GM23338 (cell line): ENCODE measurements around the gene ZNF311. TPM values are rescaled to one million over a fixed set of nuclear protein-coding genes. Genes with fewer than 3 reads are reported as not detected.
A peak's percentile ranks its signal among the peaks of the same experiment; 100 is the strongest.
"Not testable (repeated sequence)": the region's sequence is repeated elsewhere in the genome, so short reads cannot be mapped to it uniquely, and the experiment has no call there.

Source experiments
- ATAC-seq: fragments of 200-7000 bp; cut with Tn5 transposase; 3 replicates; pipeline ENCODE4 v1.9.1; 2020
- DNase-seq: peaks from one replicate; pipeline ENCODE4 v3.0.0-alpha.2; 2015; ENCODE audit warnings: low spot score
- H2AFZ ChIP-seq: fragments of 200-600 bp; sonication (generic); 2 replicates; pipeline ENCODE4 v1.8.0; 2016; ENCODE audit warnings: antibody characterized with exemption, mild to moderate bottlenecking, moderate library complexity
- H3F3A ChIP-seq: fragments of 200-600 bp; sonication (generic); replicated peaks from 2 replicates; pipeline ENCODE4 v1.8.0; 2017; ENCODE audit warnings: antibody characterized with exemption, mixed run types, low read depth
- H3K27ac ChIP-seq: fragments of 200-600 bp; sonication (generic); 2 replicates; pipeline ENCODE4 v1.6.1; 2016; ENCODE audit warnings: low read depth
- H3K27me3 ChIP-seq: fragments of 200-600 bp; sonication (generic); 2 replicates; pipeline ENCODE4 v1.8.0; 2016; ENCODE audit warnings: mild to moderate bottlenecking, mixed run types, moderate library complexity; ENCODE audit not compliant: insufficient read depth
- H3K36me3 ChIP-seq: fragments of 200-600 bp; sonication (generic); 2 replicates; pipeline ENCODE4 v1.8.0; 2016; ENCODE audit warnings: mild to moderate bottlenecking; ENCODE audit not compliant: insufficient read depth
- H3K4me1 ChIP-seq: fragments of 200-600 bp; sonication (generic); 2 replicates; pipeline ENCODE4 v1.8.0; 2016; ENCODE audit warnings: mild to moderate bottlenecking, moderate library complexity; ENCODE audit not compliant: insufficient read depth
- H3K4me2 ChIP-seq: fragments of 200-600 bp; sonication (generic); 2 replicates; pipeline ENCODE4 v1.7.1; 2017; ENCODE audit warnings: mixed run types
- H3K4me3 ChIP-seq: fragments of 200-600 bp; sonication (generic); 2 replicates; pipeline ENCODE4 v1.6.1; 2016; ENCODE audit warnings: mixed run types
- H3K79me2 ChIP-seq: fragments of 200-600 bp; sonication (generic); replicated peaks from 2 replicates; pipeline ENCODE4 v1.8.0; 2017; ENCODE audit warnings: mild to moderate bottlenecking; ENCODE audit not compliant: insufficient read depth
- H3K9me2 ChIP-seq: fragments of 200-600 bp; sonication (generic); 2 replicates; pipeline ENCODE4 v1.8.0; 2017; ENCODE audit not compliant: insufficient read depth
- H4K20me1 ChIP-seq: fragments of 200-600 bp; sonication (generic); replicated peaks from 2 replicates; pipeline ENCODE4 v1.8.0; 2017; ENCODE audit warnings: mild to moderate bottlenecking; ENCODE audit not compliant: insufficient read depth
- H3K27ac Mint-ChIP-seq: 2 replicates; pipeline ENCODE4 v1.8.0; 2020; ENCODE audit warnings: inconsistent platforms, mild to moderate bottlenecking, moderate library complexity, mixed read lengths
- H3K27me3 Mint-ChIP-seq: 3 replicates; pipeline ENCODE4 v1.8.0; 2022; ENCODE audit warnings: low read depth, mild to moderate bottlenecking, moderate library complexity, mixed read lengths, inconsistent platforms; ENCODE audit not compliant: insufficient read depth, poor library complexity
- H3K36me3 Mint-ChIP-seq: 3 replicates; pipeline ENCODE4 v1.8.0; 2021; ENCODE audit warnings: low read depth, mild to moderate bottlenecking, inconsistent platforms, moderate library complexity, mixed read lengths
- H3K4me1 Mint-ChIP-seq: 3 replicates; pipeline ENCODE4 v1.8.0; 2020; ENCODE audit warnings: mild to moderate bottlenecking, inconsistent platforms, mixed read lengths
- H3K4me3 Mint-ChIP-seq: 3 replicates; pipeline ENCODE4 v1.8.0; 2021; ENCODE audit warnings: moderate library complexity, mild to moderate bottlenecking, inconsistent platforms, mixed read lengths
- H3K9me3 Mint-ChIP-seq: 3 replicates; pipeline ENCODE4 v1.8.0; 2020; ENCODE audit warnings: moderate library complexity, mild to moderate bottlenecking, inconsistent platforms, mixed read lengths
- CREB1 ChIP-seq: fragments of 250-450 bp; sonication (Bioruptor Pico); IDR thresholded peaks from 2 replicates; pipeline ENCODE4 v1.5.0; 2020; ENCODE audit warnings: low read depth, mild to moderate bottlenecking, moderate library complexity
- EZH2 ChIP-seq: fragments of 200-600 bp; sonication (generic); IDR thresholded peaks from one replicate; pipeline ENCODE4 v1.8.0; 2017; ENCODE audit warnings: antibody characterized with exemption, mild to moderate bottlenecking, low read depth; ENCODE audit not compliant: unreplicated experiment
- EZH2phosphoT487 ChIP-seq: fragments of 200-600 bp; sonication (generic); IDR thresholded peaks from one replicate; pipeline ENCODE4 v1.8.1; 2018; ENCODE audit warnings: antibody characterized with exemption; ENCODE audit not compliant: unreplicated experiment
- JUNB ChIP-seq: IDR thresholded peaks from one replicate; pipeline ENCODE4 v1.6.1; 2016; ENCODE audit warnings: antibody characterized with exemption; ENCODE audit not compliant: unreplicated experiment
- POLR2AphosphoS5 ChIP-seq: IDR thresholded peaks from 2 replicates; pipeline ENCODE4 v1.6.1; 2016; ENCODE audit warnings: antibody characterized with exemption, low read depth
- REST ChIP-seq: IDR thresholded peaks from one replicate; pipeline ENCODE4 v1.6.1; 2018; ENCODE audit warnings: antibody characterized with exemption; ENCODE audit not compliant: unreplicated experiment
- STAT1 ChIP-seq: IDR thresholded peaks from one replicate; pipeline ENCODE4 v1.6.1; 2016; ENCODE audit warnings: antibody characterized with exemption; ENCODE audit not compliant: unreplicated experiment
- ZNF114 ChIP-seq: fragments of 250-450 bp; sonication (Bioruptor Pico); IDR thresholded peaks from 2 replicates; pipeline ENCODE4 v1.5.0; 2020; ENCODE audit warnings: mild to moderate bottlenecking, moderate library complexity
- polyA plus RNA-seq: library from polyadenylated mRNA; unstranded; fragments of >200 nt; fragmentation: Nextera tagmentation; extraction: Ambion mirVana; gene quantifications from 2 replicates; pipeline ENCODE4 v1.2.1, GENCODE V29; 2016
- total RNA-seq: library from RNA; depleted of rRNA; stranded (reverse); fragments of >200 nt; shearing (Covaris generic); gene quantifications from 2 replicates; pipeline ENCODE4 v1.2.3, GENCODE V29; 2014
- TF ChIP-seq, protein P1 (sequence below): IDR thresholded peaks from 2 replicates; pipeline ENCODE4 v1.6.1; 2016; ENCODE audit warnings: antibody characterized with exemption

ZNF311 gene
- total and polyA plus RNA-seq, 2 experiments from 2014 or later, result 1.5 to 1.8 TPM

DNA sequence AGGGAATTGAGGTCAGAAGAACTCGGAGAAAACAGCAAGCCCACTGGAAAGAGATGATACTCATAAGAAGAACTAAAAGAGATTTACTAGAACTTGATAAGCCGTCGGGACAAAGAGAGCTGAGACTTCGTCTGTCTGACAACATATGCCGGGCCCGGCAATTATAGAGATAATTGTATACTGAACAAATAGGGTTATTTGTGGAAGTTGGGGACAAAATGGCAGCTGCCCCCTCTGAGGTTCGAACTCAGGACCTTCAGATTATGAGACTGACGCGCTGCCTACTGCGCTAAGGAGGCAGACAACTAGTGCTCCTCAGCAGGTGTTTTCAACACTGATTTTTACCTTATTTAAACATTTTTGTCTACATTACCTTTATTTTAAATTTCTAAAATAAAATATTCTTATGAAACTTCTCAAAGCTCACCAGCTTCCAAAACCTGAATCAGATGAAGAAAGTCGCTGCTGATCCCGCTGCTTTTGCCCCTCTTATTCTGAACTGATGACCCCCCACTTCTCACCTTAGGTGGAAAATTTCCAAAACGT is 52.0 kb downstream of the ZNF311 start:
- peaks cover 16% of the 10 kb centered on the region for H3K9me3 Mint-ChIP-seq
- DNase-seq (peak; percentile 67), ATAC-seq (peak; percentile 68)
- 0 out of 2 replicates have a peak, but pooled peaks have one; percentile 18 for TF ChIP-seq CREB1 (CRISPR knock-in tag)
- no peak for TF ChIP-seq ZNF114 (CRISPR knock-in tag)
- Histone ChIP-seq H2AFZ (peak overlapping the region; percentile 100), H3K4me3 (peak overlapping the region; percentile 83), H3K4me2 (peak overlapping the region; percentile 95), H3K79me2 (no peaks in the 10 kb centered on the region), H4K20me1 (no peaks in the 10 kb centered on the region), H3K27me3 (peaks cover 6% of the 10 kb centered on the region; the same call in 1 of the 2 replicates), H3F3A (no peaks in the 10 kb centered on the region), H3K27ac (no peak overlapping the region), H3K36me3 (no peaks in the 10 kb centered on the region), H3K4me1 (peaks cover 9% of the 10 kb centered on the region; the same call in 1 of the 2 replicates), H3K9me2 (no peaks in the 10 kb centered on the region)
- H3K4me1 Mint-ChIP-seq, result peaks cover 12% of the 10 kb centered on the region; the same call in 2 of the 3 replicates
- H3K36me3 Mint-ChIP-seq, result peaks cover 10% of the 10 kb centered on the region; the same call in 2 of the 3 replicates
- H3K27me3 Mint-ChIP-seq, result peaks cover 30% of the 10 kb centered on the region
- H3K27ac Mint-ChIP-seq, result no peak overlapping the region; the same call in 1 of the 2 replicates
- H3K4me3 Mint-ChIP-seq, result peak overlapping the region; percentile 87

- H2AFZ ChIP-seq, H3K27ac Mint-ChIP-seq, H3F3A ChIP-seq, H3K4me3 ChIP-seq, H3K27me3 ChIP-seq, H3K79me2 ChIP-seq, ATAC-seq, DNase-seq, H3K9me2 ChIP-seq, H3K4me2 ChIP-seq, H3K36me3 ChIP-seq, H3K27ac ChIP-seq, H3K4me3 Mint-ChIP-seq, H4K20me1 ChIP-seq: not testable (repeated sequence)
- Mint-ChIP-seq H3K27me3 (peaks cover 31% of the 10 kb centered on the region), H3K4me1 (peaks cover 16% of the 10 kb centered on the region; the same call in 2 of the 3 replicates), H3K9me3 (peaks cover 16% of the 10 kb centered on the region), H3K36me3 (peaks cover 10% of the 10 kb centered on the region; the same call in 2 of the 3 replicates)
- H3K4me1 ChIP-seq, result peaks cover 10% of the 10 kb centered on the region; the same call in 1 of the 2 replicates
Measured at GRCh38 chr6:28949656-28950195, 55.4 kb downstream of the ZNF311 start.

DNA sequence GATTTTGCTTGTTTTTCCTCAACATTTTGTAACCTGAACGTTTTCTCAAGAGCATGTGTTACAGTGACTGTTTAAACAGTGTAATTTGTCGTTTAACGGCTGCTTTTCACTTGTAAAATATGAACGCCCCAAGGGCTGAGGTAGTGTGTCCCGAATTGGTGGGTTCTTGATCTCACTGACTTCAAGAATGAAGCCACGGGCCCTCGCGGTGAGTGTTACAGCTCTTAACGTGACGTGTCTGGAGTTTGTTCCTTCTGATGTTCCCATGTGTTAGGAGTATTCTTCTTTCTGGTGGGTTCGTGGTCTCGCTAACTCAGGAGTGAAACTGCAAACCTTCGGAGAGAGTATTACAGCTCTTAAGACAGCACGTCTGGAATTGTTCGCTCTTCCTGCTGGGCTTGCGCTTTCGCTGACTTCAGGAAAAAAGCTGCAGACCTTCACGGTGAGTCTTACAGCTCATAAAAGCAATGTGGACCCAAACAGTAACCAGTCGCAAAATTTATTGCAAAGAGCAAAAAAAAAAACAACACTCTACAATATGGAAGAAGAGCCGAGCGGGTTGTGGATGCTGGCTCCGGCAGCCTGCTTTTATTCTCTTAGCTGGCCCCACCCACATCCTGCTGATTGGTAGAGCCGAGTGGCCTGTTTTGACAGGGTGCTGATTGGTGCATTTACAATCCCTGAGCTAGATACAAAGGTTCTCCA is 56.2 kb downstream of the ZNF311 start:
- Histone ChIP-seq H3K27me3 (peaks cover 2% of the 10 kb centered on the region; the same call in 1 of the 2 replicates), H4K20me1 (no peaks in the 10 kb centered on the region), H3K4me2 (no peak overlapping the region), H3K9me2 (no peaks in the 10 kb centered on the region), H3K36me3 (no peaks in the 10 kb centered on the region), H3K4me1 (peaks cover 7% of the 10 kb centered on the region; the same call in 1 of the 2 replicates), H3K79me2 (no peaks in the 10 kb centered on the region), H3K27ac (0 out of 2 replicates have a peak overlapping the region, but pooled peaks have one; percentile 29), H2AFZ (no peak overlapping the region), H3K4me3 (no peak overlapping the region), H3F3A (no peaks in the 10 kb centered on the region)
- no peak for DNase-seq
- Mint-ChIP-seq H3K4me3 (no peak overlapping the region; the same call in 2 of the 3 replicates), H3K27ac (no peak overlapping the region), H3K4me1 (peaks cover 17% of the 10 kb centered on the region; the same call in 2 of the 3 replicates), H3K27me3 (peaks cover 30% of the 10 kb centered on the region), H3K9me3 (peaks cover 20% of the 10 kb centered on the region), H3K36me3 (peaks cover 10% of the 10 kb centered on the region; the same call in 2 of the 3 replicates)
- no peak for ATAC-seq
- TF ChIP-seq POLR2AphosphoS5 (no peak), REST (no peak), STAT1 (no peak), EZH2phosphoT487 (no peak), JUNB (no peak), ZNF114 (CRISPR knock-in tag) (no peak), CREB1 (CRISPR knock-in tag) (no peak), EZH2 (no peak)
- TF ChIP-seq, protein P1, sequence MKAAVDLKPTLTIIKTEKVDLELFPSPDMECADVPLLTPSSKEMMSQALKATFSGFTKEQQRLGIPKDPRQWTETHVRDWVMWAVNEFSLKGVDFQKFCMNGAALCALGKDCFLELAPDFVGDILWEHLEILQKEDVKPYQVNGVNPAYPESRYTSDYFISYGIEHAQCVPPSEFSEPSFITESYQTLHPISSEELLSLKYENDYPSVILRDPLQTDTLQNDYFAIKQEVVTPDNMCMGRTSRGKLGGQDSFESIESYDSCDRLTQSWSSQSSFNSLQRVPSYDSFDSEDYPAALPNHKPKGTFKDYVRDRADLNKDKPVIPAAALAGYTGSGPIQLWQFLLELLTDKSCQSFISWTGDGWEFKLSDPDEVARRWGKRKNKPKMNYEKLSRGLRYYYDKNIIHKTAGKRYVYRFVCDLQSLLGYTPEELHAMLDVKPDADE, result no peak
